Activated naive CD4-positive, alpha-beta T cell treated with anti-CD3 and anti-CD28 coated beads, Interleukin-2, amount 10 ng/mL, durations not matched to agents 7 days and 5 days (primary cell): ENCODE results near the gene CRYGA.
"Not testable (repeated sequence)": the region's sequence is repeated elsewhere in the genome, so short reads cannot be mapped to it uniquely, and the experiment has no call there.

Experiments
- CTCF ChIA-PET: fragments of 350-600 bp; sonication (Branson Sonifier 250); formaldehyde crosslinking; loops from one replicate; lab custom pipeline; 2021; ENCODE audit warnings: antibody characterized with exemption; lab: Charles Lee
- DNase-seq: peaks from one replicate; pipeline ENCODE4 v3.0.0-alpha.2; 2020
- H3K27ac Mint-ChIP-seq: one replicate; pipeline ENCODE4 v1.8.0; 2021; ENCODE audit warnings: mild to moderate bottlenecking, moderate library complexity, mixed read lengths
- H3K27me3 Mint-ChIP-seq: one replicate; pipeline ENCODE4 v1.8.0; 2021; ENCODE audit warnings: mild to moderate bottlenecking, mixed read lengths
- H3K36me3 Mint-ChIP-seq: one replicate; pipeline ENCODE4 v1.8.0; 2021; ENCODE audit warnings: mixed read lengths
- H3K4me1 Mint-ChIP-seq: one replicate; pipeline ENCODE4 v1.8.0; 2021; ENCODE audit warnings: mixed read lengths
- H3K4me3 Mint-ChIP-seq: one replicate; pipeline ENCODE4 v1.8.0; 2021; ENCODE audit warnings: mild to moderate bottlenecking, moderate library complexity, mixed read lengths
- H3K9me3 Mint-ChIP-seq: one replicate; pipeline ENCODE4 v1.8.0; 2021; ENCODE audit warnings: mixed read lengths

Gene CRYGA

GRCh38 chr2:208127090-208127489 lies 36.3 kb downstream of the CRYGA start:
- Mint-ChIP-seq H3K4me1 (peaks cover 2% of the 10 kb centered on the region), H3K36me3 (no peaks in the 10 kb centered on the region), H3K9me3 (no peaks in the 10 kb centered on the region), H3K4me3 (no peak overlapping the region), H3K27me3 (peaks cover 33% of the 10 kb centered on the region), H3K27ac (no peak overlapping the region)
- DNase-seq = no peak
- CTCF ChIA-PET = no interaction called here

DNA sequence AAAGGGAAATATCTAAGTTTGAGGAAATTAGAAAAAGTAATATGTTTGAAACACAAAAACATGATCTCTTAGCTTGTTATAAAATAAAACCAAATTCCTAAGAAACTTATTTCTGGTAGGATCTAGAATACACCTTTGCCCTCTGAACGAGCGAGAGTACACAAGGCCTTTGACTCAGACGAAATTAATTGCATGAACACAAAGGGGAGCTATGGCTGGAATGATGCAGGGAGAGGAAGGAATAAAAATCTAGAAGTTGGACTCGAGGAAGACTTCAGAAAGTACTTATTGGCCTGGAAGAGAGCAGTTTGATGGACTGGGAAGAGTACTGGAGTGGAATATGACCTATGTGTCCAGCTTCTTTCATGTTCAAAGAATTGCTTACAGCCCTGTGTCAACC lies 38.1 kb downstream of the CRYGA start:
- CTCF ChIA-PET = interaction anchor here (0.9 to 1.1 kb wide), 4 partner anchors 10 to 53 kb away, joined by 3 read pairs; no protein-coding TSS in a partner anchor
- Mint-ChIP-seq H3K4me1 (peaks cover 2% of the 10 kb centered on the region), H3K36me3 (no peaks in the 10 kb centered on the region), H3K9me3 (no peaks in the 10 kb centered on the region), H3K27me3 (peaks cover 41% of the 10 kb centered on the region), H3K4me3 (no peak overlapping the region), H3K27ac (no peak overlapping the region)
- no peak for DNase-seq

DNA sequence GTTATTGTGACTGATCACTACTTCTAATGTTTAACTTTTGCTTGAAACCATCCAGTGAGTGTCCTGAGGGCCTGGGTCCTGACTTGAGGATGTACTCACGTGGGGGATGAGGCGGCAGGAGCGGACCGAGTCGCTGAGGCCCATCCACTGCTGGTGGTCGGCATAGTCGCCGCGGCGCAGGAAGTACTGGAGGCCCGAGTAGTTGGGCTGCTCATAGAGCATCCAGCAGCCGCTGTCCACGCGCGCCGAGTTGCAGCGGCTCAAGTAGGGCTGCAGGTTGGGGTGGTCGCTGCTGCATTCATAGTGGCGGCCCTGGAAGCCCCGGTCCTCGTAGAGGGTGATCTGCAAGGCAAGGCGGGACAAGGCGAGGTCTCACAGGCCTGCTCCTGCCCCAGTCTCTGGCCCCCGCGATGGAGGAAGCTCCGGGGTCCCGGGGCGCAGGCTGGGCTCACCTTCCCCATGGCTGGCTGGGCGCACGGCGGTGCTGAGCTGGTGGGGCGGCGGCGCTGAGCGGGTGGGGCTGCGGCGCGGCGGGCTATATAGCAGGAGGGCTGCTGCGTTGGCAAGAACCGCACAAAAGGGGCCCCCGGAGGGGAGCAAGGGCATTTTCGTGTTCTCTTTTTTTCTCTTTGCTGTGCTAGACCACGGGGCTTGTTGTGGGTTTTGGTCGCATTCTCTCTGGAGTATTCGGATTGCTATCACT lies 39.2 kb downstream of the CRYGA start, which contains the start of gene CRYGD:
CRYGD (minus strand) TSS at position 512 of the 703 bp plus-strand sequence; CDS start at position 461, 51 bp downstream.
- not testable (repeated sequence) for H3K4me1 Mint-ChIP-seq, H3K9me3 Mint-ChIP-seq, H3K27ac Mint-ChIP-seq, DNase-seq, H3K36me3 Mint-ChIP-seq, H3K4me3 Mint-ChIP-seq
- CTCF ChIA-PET = interaction anchor here (1.1 kb wide), 1 partner anchor 23 kb away, joined by 3 read pairs; no protein-coding TSS in a partner anchor
- peaks cover 41% of the 10 kb centered on the region for H3K27me3 Mint-ChIP-seq

DNA sequence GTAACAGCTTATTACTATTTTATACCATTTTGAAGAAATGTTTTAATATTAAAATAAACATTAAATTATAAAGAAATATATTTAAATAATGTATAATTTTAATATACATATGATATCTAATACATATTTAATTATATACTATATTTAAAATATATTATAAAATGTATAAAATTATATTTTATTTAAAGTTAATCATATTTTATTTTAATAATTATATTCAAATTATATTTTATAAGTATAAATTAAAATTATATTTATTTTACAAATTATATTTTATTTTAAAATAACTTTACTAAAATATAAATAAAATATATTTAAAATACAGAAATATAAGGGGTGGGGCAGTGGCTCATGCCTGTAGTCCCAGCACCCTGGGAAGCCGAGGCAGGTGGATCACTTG lies 41.1 kb downstream of the CRYGA start:
- Mint-ChIP-seq H3K27me3 (peaks cover 33% of the 10 kb centered on the region), H3K36me3 (no peaks in the 10 kb centered on the region), H3K4me1 (peaks cover 2% of the 10 kb centered on the region), H3K27ac (no peak overlapping the region), H3K9me3 (no peaks in the 10 kb centered on the region), H3K4me3 (no peak overlapping the region)
- CTCF ChIA-PET = no interaction called here
- no peak for DNase-seq

DNA sequence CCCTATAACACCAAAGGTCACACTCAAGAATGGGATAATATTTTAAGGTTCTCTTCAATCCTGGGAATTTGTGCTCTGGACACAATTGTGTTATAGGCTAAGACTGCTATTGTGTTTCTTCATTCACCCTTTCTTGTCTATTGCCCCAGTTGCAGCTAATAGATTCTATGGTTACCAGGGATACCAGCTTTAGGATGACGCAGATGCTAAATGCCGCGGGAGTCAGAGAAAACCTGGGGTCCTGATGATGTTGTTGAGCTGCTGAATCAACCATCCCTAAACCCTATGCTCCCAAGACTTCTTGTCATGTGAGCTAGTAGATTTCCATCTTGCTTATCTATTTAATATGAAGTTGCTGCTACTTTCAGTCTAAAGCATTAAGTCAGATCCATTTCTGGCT lies 44.5 kb downstream of the CRYGA start:
- Mint-ChIP-seq H3K4me3 (no peak overlapping the region), H3K36me3 (no peaks in the 10 kb centered on the region), H3K4me1 (peaks cover 1% of the 10 kb centered on the region), H3K27me3 (peaks cover 15% of the 10 kb centered on the region), H3K9me3 (no peaks in the 10 kb centered on the region), H3K27ac (no peak overlapping the region)
- no peak for DNase-seq
- CTCF ChIA-PET = no interaction called here

- H3K36me3 Mint-ChIP-seq, H3K9me3 Mint-ChIP-seq, CTCF ChIA-PET, H3K27ac Mint-ChIP-seq, H3K4me3 Mint-ChIP-seq, H3K4me1 Mint-ChIP-seq, DNase-seq: not testable (repeated sequence)
- H3K27me3 Mint-ChIP-seq = peaks cover 17% of the 10 kb centered on the region
Measured at GRCh38 chr2:208117390-208117789, 46.0 kb downstream of the CRYGA start.

DNA sequence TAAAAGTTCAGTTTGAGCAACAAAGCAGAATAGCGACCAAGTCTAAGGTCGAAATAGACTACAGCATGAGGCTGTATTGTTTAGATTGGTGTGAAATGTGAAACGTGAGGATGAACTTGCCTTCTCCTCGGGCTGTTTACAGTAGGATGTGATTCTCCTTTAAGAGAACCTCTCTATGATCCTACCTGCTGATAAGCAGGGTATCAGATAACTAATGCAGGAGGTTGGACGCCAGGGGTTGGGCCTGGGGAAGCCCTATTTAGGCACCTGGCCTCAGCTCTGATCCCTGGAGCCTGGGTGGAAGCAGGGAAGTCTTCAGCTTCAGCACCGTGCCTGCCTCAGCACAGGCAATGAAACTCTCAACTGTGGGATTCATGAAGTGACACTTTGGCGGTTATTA lies 50.4 kb downstream of the CRYGA start:
- no peaks in the 10 kb centered on the region for H3K9me3 Mint-ChIP-seq
- no peak overlapping the region for H3K27ac Mint-ChIP-seq
- CTCF ChIA-PET = no interaction called here
- DNase-seq = no peak
- H3K4me1 Mint-ChIP-seq = no peaks in the 10 kb centered on the region
- no peaks in the 10 kb centered on the region for H3K36me3 Mint-ChIP-seq
- no peak overlapping the region for H3K4me3 Mint-ChIP-seq
- H3K27me3 Mint-ChIP-seq = peaks cover 18% of the 10 kb centered on the region

- H3K4me3 Mint-ChIP-seq, H3K36me3 Mint-ChIP-seq, H3K4me1 Mint-ChIP-seq, CTCF ChIA-PET, DNase-seq, H3K27ac Mint-ChIP-seq, H3K9me3 Mint-ChIP-seq: not testable (repeated sequence)
- H3K27me3 Mint-ChIP-seq = peaks cover 18% of the 10 kb centered on the region
Measured at GRCh38 chr2:208112273-208112745, 51.1 kb downstream of the CRYGA start.
